ENCODE measurements around the gene PIKFYVE.

The PIKFYVE gene

GRCh38 chr2:208359632-208359986, 93.6 kb downstream of the PIKFYVE start:
- Histone ChIP-seq H3K27me3 (ENCODE audit: insufficient read depth, low read length) (no peaks in the 10 kb centered on the region), H3K36me3 (ENCODE audit: control insufficient read depth in 1 of 2, insufficient read depth in 2 of 2, low read length in 2 of 2) (peaks cover 0 to 6% of the 10 kb centered on the region in 2 experiments), H3K14ac (ENCODE audit: low read length) (no peak overlapping the region), H3K9ac (ENCODE audit: low read length) (peak overlapping the region; percentile 25), H3K4me1 (ENCODE audit: control insufficient read depth in 1 of 2, insufficient read depth in 2 of 2, low read length in 2 of 2) (no peaks in the 10 kb centered on the region), H4K12ac (ENCODE audit: low read depth, low read length) (no peak overlapping the region), H3K23ac (ENCODE audit: low read length) (no peak overlapping the region), H2BK120ac (ENCODE audit: insufficient read depth, low read length, poor library complexity) (no peak overlapping the region), H2BK12ac (ENCODE audit: low read length) (no peak overlapping the region), H3K79me2 (ENCODE audit: control insufficient read depth, insufficient read depth, low read length, poor library complexity) (no peaks in the 10 kb centered on the region), H4K8ac (ENCODE audit: low read depth, low read length) (no peak overlapping the region), H2AK5ac (ENCODE audit: low read length) (no peak overlapping the region), H2BK5ac (ENCODE audit: low read depth, low read length, poor library complexity) (no peak overlapping the region), H3K79me1 (ENCODE audit: low read length) (no peaks in the 10 kb centered on the region), H3K18ac (ENCODE audit: low read length) (no peak overlapping the region), H3K4me2 (ENCODE audit: low read length) (no peak overlapping the region), H4K91ac (ENCODE audit: low read depth, low read length) (no peak overlapping the region), H3K4me3 (ENCODE audit: low read depth, low read length) (no peak overlapping the region), H3K4ac (ENCODE audit: low read depth, low read length) (no peak overlapping the region), H2AFZ (ENCODE audit: insufficient read depth, low read length, poor library complexity) (no peak overlapping the region), H3K27ac (ENCODE audit: low read depth, low read length) (no peak overlapping the region), H3K9me3 (ENCODE audit: insufficient read depth, low read depth, low read length) (peaks cover 2% of the 10 kb centered on the region)
- WGBS (ENCODE audit: extremely low coverage, insufficient coverage, insufficient read length) = no CpG with 5 or more reads among the region's 17 CpGs
- DNase-seq = peak in 1 of 2 donors; percentile 40

DNA sequence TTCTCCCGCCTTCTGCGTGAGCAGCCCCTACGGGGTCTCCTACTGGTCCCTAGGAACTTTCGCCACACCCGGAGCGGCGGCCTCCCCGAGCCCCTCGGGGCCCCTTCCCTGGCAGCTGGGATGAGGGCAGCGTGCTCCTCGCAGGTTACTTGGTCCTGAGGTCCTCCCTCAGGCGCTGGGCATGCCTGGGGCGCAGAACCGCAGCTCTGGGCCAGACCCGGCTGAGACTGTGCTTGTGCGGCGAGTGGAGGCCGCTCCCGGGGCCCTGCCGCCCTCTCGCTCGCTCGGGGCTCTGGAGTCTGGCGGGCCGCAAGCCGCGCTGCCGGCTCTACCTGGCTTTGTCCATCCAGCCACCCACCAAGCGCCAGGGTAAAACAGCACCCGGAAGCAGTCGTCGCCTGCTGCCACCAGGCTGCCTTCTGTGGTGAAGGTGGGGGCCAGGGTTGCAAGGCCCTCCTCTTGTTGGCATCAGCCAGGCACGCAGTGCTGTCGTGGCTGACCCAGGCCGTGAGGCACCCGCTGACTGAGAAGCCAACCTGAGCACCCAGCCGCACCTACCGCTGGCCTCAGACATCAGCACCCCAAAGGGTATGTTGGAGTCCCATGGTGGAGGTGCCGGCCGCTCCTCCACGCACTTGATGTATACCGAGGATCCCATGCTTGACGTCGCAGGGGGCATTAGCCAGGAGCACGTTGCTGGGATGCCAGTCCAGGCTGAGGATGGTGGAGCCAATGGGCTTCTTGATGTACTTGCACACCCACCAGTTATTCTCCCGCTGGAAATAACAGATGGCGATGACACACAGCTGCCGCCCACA, 94.4 kb downstream of the PIKFYVE start:
- no peak overlapping the region for H3K18ac ChIP-seq (ENCODE audit: low read length)
- no peak overlapping the region for H3K4ac ChIP-seq (ENCODE audit: low read depth, low read length)
- no peaks in the 10 kb centered on the region for H3K79me2 ChIP-seq (ENCODE audit: control insufficient read depth, insufficient read depth, low read length, poor library complexity)
- no peak overlapping the region for H4K8ac ChIP-seq (ENCODE audit: low read depth, low read length)
- H2AK5ac ChIP-seq (ENCODE audit: low read length) = no peak overlapping the region
- H3K4me2 ChIP-seq (ENCODE audit: low read length) = no peak overlapping the region
- no peaks in the 10 kb centered on the region for H3K79me1 ChIP-seq (ENCODE audit: low read length)
- H2BK120ac ChIP-seq (ENCODE audit: insufficient read depth, low read length, poor library complexity) = no peak overlapping the region
- H2AFZ ChIP-seq (ENCODE audit: insufficient read depth, low read length, poor library complexity) = no peak overlapping the region
- H3K4me3 ChIP-seq (ENCODE audit: low read depth, low read length) = peak overlapping the region; percentile 14
- no CpG with 5 or more reads among the region's 48 CpGs for WGBS (ENCODE audit: extremely low coverage, insufficient coverage, insufficient read length)
- no peak overlapping the region for H4K12ac ChIP-seq (ENCODE audit: low read depth, low read length)
- H2BK12ac ChIP-seq (ENCODE audit: low read length) = no peak overlapping the region
- no peaks in the 10 kb centered on the region for H3K27me3 ChIP-seq (ENCODE audit: insufficient read depth, low read length)
- no peak overlapping the region for H4K91ac ChIP-seq (ENCODE audit: low read depth, low read length)
- no peak overlapping the region for H3K27ac ChIP-seq (ENCODE audit: low read depth, low read length)
- no peak overlapping the region for H3K23ac ChIP-seq (ENCODE audit: low read length)
- H3K9me3 ChIP-seq (ENCODE audit: insufficient read depth, low read depth, low read length) = peaks cover 2% of the 10 kb centered on the region
- H3K36me3 ChIP-seq (ENCODE audit: control insufficient read depth in 1 of 2, insufficient read depth in 2 of 2, low read length in 2 of 2) = no peaks in the 10 kb centered on the region
- H2BK5ac ChIP-seq (ENCODE audit: low read depth, low read length, poor library complexity) = no peak overlapping the region
- H3K9ac ChIP-seq (ENCODE audit: low read length) = no peak overlapping the region
- no peak overlapping the region for H3K14ac ChIP-seq (ENCODE audit: low read length)
- no peaks in the 10 kb centered on the region for H3K4me1 ChIP-seq (ENCODE audit: control insufficient read depth in 1 of 2, insufficient read depth in 2 of 2, low read length in 2 of 2)
- no peak for DNase-seq

GRCh38 chr2:208361077-208361441, 95.0 kb downstream of the PIKFYVE start:
- H4K91ac ChIP-seq (ENCODE audit: low read depth, low read length) = no peak overlapping the region
- H2BK5ac ChIP-seq (ENCODE audit: low read depth, low read length, poor library complexity) = no peak overlapping the region
- no peak overlapping the region for H3K23ac ChIP-seq (ENCODE audit: low read length)
- H4K12ac ChIP-seq (ENCODE audit: low read depth, low read length) = no peak overlapping the region
- H3K27ac ChIP-seq (ENCODE audit: low read depth, low read length) = no peak overlapping the region
- peaks cover 2% of the 10 kb centered on the region for H3K9me3 ChIP-seq (ENCODE audit: insufficient read depth, low read depth, low read length)
- no peak overlapping the region for H3K4me2 ChIP-seq (ENCODE audit: low read length)
- H3K9ac ChIP-seq (ENCODE audit: low read length) = no peak overlapping the region
- DNase-seq = no peak
- H3K4me1 ChIP-seq (ENCODE audit: control insufficient read depth in 1 of 2, insufficient read depth in 2 of 2, low read length in 2 of 2) = no peaks in the 10 kb centered on the region
- H4K8ac ChIP-seq (ENCODE audit: low read depth, low read length) = no peak overlapping the region
- H3K4me3 ChIP-seq (ENCODE audit: low read depth, low read length) = no peak overlapping the region
- no peak overlapping the region for H3K14ac ChIP-seq (ENCODE audit: low read length)
- WGBS (ENCODE audit: extremely low coverage, insufficient coverage, insufficient read length) = no CpG with 5 or more reads among the region's 9 CpGs
- no peak overlapping the region for H2BK120ac ChIP-seq (ENCODE audit: insufficient read depth, low read length, poor library complexity)
- H2AK5ac ChIP-seq (ENCODE audit: low read length) = no peak overlapping the region
- no peaks in the 10 kb centered on the region for H3K36me3 ChIP-seq (ENCODE audit: control insufficient read depth in 1 of 2, insufficient read depth in 2 of 2, low read length in 2 of 2)
- no peak overlapping the region for H2BK12ac ChIP-seq (ENCODE audit: low read length)
- no peak overlapping the region for H3K18ac ChIP-seq (ENCODE audit: low read length)
- no peak overlapping the region for H2AFZ ChIP-seq (ENCODE audit: insufficient read depth, low read length, poor library complexity)
- no peaks in the 10 kb centered on the region for H3K79me2 ChIP-seq (ENCODE audit: control insufficient read depth, insufficient read depth, low read length, poor library complexity)
- H3K79me1 ChIP-seq (ENCODE audit: low read length) = no peaks in the 10 kb centered on the region
- no peaks in the 10 kb centered on the region for H3K27me3 ChIP-seq (ENCODE audit: insufficient read depth, low read length)
- H3K4ac ChIP-seq (ENCODE audit: low read depth, low read length) = no peak overlapping the region

DNA sequence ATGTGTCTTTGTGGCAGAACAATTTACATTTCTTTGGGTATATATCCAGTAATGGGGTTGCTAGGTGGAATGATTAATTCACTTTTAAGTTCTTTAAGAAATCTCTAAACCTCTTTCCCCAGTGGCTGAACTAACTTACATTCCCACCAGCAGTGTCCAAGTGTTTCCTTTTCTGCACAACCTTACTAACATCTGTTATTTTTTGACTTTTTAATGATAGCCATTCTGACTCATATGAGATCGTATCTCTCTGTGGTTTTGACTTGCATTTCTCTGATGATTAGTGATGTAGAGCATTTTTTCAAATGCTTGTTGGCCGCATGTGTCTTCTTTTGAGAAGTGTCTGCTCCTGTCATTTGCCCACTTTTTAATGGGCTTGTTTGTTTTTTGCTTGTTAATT, 97.4 kb downstream of the PIKFYVE start:
- no peak overlapping the region for H3K4me3 ChIP-seq (ENCODE audit: low read depth, low read length)
- no peaks in the 10 kb centered on the region for H3K79me1 ChIP-seq (ENCODE audit: low read length)
- H2BK12ac ChIP-seq (ENCODE audit: low read length) = no peak overlapping the region
- H2AK5ac ChIP-seq (ENCODE audit: low read length) = no peak overlapping the region
- no peaks in the 10 kb centered on the region for H3K27me3 ChIP-seq (ENCODE audit: insufficient read depth, low read length)
- WGBS (ENCODE audit: extremely low coverage, insufficient coverage, insufficient read length) = no CpG with 5 or more reads among the region's 2 CpGs
- H3K36me3 ChIP-seq (ENCODE audit: control insufficient read depth in 1 of 2, insufficient read depth in 2 of 2, low read length in 2 of 2) = no peaks in the 10 kb centered on the region
- H3K18ac ChIP-seq (ENCODE audit: low read length) = no peak overlapping the region
- no peak overlapping the region for H2BK5ac ChIP-seq (ENCODE audit: low read depth, low read length, poor library complexity)
- no peak overlapping the region for H2BK120ac ChIP-seq (ENCODE audit: insufficient read depth, low read length, poor library complexity)
- H3K4me1 ChIP-seq (ENCODE audit: control insufficient read depth in 1 of 2, insufficient read depth in 2 of 2, low read length in 2 of 2) = no peaks in the 10 kb centered on the region
- H3K4me2 ChIP-seq (ENCODE audit: low read length) = no peak overlapping the region
- no peak overlapping the region for H2AFZ ChIP-seq (ENCODE audit: insufficient read depth, low read length, poor library complexity)
- H3K9ac ChIP-seq (ENCODE audit: low read length) = no peak overlapping the region
- peak in 1 of 2 donors; percentile 75 for DNase-seq
- no peak overlapping the region for H4K12ac ChIP-seq (ENCODE audit: low read depth, low read length)
- no peak overlapping the region for H4K8ac ChIP-seq (ENCODE audit: low read depth, low read length)
- no peak overlapping the region for H3K4ac ChIP-seq (ENCODE audit: low read depth, low read length)
- H4K91ac ChIP-seq (ENCODE audit: low read depth, low read length) = no peak overlapping the region
- no peak overlapping the region for H3K14ac ChIP-seq (ENCODE audit: low read length)
- no peak overlapping the region for H3K23ac ChIP-seq (ENCODE audit: low read length)
- H3K27ac ChIP-seq (ENCODE audit: low read depth, low read length) = no peak overlapping the region
- H3K79me2 ChIP-seq (ENCODE audit: control insufficient read depth, insufficient read depth, low read length, poor library complexity) = no peaks in the 10 kb centered on the region
- peaks cover 2% of the 10 kb centered on the region for H3K9me3 ChIP-seq (ENCODE audit: insufficient read depth, low read depth, low read length)
